Left renal cortex interstitium (tissue), 4 donors: ENCODE data around the gene CHMP6. TPM values are rescaled to one million over a fixed set of nuclear protein-coding genes. Genes with fewer than 3 reads are reported as not detected.
"Not testable (repeated sequence)": the region's sequence is repeated elsewhere in the genome, so short reads cannot be mapped to it uniquely, and the experiment has no call there.

Experiments
- DNase-seq, 4 donors: peaks; one replicate each; pipeline ENCODE4 v3.0.0-alpha.2; 2013; ENCODE audit warnings: low read depth in 4 of 4, low spot score in 2 of 4, missing footprints in 1 of 4
- polyA plus RNA-seq, 4 donors: library from polyadenylated mRNA; unstranded; fragments of 120-200 nt; gene quantifications; one replicate each; pipeline ENCODE4 v1.2.1, GENCODE V29; 2013; ENCODE audit not compliant: insufficient read length in 4 of 4

The CHMP6 gene
- polyA plus RNA-seq, 4 donors = 27.7 to 31.9 (median 29.2) TPM

DNA sequence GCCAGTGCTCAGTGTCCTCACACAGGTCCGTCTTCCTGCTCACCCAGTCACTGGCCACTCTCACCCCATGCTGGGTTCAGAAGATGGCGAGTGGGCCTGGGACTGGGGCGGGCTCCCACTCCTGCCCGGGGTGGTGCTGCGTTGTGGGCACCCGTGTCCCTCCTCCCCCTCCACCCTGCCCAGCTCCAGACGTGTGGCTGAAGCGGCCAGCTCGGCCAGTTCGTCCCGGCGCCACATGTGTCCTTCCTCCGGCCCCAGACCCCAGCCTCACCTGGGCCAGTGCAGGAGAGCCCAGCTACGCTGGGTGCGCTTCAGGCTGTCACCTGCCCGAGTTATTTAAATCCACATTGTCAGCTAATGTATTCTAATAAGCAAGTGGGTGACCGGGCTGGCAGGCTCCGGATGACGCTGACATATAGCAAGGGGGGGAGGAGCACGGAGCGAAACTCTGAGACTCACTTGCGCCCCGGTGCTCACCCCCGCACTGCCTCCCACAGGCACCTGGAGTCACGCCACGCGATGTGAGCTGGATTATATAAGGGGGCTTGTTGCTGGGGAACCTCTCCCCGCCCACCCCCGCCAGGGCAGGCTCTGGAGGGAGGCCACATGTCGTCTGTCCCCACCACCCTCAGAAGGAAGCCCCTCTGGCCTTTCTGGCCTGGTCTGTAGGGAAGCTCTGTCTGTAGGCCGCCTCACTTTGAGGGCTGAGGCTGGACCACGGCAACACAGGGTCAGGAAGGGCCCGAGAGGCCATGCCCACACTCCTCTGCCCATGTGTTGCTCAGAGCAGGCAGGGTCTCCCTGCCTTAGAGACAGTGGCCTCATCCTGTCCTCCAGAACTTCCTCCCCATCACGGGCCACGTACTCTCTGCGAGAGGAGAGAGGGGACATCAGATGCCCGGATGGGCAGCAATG is 36.2 kb downstream of the CHMP6 start:
- no peak for DNase-seq

DNA sequence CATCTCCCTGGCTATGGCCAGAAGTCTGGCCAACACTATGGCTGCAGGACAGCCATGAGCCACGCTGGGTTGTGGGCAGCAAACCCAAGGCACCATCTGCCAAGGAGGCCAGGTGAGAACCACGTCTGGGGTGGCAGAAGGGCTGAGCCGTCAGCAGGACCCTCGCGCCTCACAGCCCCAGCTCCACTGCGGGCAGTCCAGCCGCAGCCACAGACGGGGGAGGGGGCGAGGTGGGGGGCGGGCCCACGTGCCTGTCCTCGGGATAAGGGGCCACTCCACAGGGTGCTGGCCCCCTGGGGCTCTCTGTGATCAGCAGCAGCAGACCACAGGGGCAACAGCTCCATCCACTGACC is 36.8 kb downstream of the CHMP6 start:
- DNase-seq = no peak

DNA sequence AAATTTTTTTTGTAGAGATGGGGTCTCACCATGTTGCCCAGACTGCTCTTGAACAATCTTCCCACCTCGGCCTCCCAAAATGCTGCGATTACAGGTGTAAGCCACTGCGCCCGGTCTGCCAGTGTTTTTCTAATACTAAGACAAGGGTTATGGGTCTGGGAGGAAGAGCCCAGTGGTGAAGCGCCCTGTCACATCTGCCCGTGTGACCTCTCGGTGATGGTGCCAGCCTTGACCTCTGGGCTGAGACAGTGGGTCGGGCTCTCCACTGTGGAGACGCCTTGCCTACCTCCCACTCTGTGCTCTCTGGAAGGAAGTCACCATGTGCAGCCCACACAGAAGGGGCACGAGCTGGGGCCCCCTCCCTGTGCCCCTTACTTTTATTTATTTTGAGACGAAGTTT is 38.2 kb downstream of the CHMP6 start:
- no peak for DNase-seq

DNA sequence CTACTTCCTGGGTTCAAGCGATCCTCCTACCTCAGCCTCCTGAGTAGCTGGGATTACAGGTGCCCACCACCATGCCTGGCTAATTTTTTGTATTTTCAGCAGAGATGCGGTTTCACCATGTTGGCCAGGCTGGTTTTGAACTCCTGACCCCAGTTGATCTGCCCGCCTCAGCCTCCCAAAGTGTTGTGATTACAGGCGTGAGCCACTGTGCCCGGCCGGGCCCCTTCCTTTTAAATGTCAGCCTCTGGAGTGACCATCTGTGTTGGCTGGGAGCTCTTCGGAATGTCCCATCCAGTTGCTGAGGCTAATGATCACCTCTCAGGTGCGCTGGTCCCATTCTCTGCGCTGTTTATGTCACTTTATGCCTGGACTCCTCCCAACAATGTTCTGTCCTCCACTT is 38.7 kb downstream of the CHMP6 start:
- not testable (repeated sequence) for DNase-seq

DNA sequence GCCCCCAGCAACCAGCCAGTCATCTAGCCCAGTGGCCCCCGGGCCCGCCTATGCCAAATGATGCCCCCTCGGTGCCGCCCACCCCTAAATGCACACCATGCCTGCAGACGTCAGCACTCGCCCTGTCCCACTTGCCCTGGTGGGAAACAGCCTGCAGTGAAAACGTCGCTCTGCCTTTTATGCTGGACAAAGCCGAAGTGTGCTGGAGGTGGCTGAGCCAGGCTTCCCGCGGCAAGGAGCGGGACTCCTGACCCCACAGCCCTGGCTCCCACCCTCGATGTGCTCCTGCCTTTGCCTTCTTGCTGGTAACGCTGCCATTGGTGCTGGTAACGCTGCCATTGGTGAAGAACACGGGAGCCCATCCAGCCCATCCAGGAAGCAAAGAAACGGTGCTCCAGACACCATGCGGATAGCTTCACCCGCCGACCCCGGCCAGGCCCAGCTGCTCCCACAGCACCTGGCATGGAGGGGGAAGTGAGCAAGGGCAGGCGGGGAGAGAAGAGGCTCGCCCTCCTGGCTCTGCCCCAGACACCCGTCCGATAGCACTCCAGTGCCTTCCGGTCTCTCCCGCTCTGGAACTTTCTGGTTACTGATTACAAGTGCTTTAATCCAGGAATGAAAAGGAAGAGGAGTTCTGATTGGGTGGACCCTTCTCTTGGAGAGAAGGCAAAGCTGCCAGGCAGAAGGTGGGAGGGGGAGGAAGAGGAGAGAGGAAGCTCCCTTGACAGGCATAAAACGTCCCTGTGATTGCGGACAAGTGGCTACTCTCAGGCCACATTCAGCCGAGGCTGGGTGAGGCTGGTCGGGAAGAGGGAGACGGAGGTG is 39.3 kb downstream of the CHMP6 start:
- no peak for DNase-seq

DNA sequence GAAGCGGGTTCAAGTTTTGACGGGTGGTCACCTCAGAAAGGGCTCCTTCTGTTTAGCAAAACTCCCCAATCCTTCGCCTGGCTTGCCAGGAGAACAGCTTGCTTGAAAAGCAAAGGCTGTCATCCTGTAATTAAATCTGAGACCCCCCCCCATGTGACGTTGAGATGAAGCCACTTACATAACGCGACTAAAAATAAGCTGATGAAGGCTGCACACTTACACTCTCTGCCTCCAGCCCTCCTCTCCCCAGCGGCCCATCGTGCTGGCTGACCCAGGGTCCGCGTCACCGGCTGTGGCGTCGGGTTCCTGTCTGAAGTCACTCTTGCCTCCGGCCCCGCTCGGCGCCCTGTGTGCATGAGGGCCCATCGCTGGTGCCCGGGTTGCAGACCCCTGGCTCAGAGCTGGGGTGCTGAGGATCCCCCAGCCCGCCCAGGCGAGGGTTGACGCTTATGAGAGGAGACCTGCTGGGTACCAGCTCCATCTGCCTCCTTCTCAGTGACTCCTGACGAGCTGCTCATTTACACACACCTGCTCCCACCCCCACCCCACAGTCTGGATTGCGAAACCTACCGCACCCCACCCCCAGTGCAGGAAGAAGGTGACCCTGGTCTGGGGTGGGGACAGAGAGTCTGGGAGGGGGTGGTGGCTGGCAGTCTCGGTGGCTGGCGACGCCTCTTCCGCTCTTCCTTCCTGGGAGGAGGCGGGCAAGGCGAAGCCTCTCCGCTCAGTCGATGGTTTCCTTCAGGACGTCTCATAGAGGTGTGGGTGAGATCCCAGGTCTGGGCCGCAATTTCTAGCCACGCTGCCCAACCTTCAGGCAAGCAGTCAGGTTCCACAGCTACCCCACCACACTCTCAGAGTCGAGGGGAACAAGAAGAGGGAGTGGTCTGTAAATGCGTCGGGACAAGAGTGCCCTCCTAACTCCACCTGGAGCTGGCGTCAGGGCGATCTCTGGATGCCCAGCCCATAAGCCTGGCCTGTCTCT is 40.2 kb downstream of the CHMP6 start:
- DNase-seq = no peak

DNA sequence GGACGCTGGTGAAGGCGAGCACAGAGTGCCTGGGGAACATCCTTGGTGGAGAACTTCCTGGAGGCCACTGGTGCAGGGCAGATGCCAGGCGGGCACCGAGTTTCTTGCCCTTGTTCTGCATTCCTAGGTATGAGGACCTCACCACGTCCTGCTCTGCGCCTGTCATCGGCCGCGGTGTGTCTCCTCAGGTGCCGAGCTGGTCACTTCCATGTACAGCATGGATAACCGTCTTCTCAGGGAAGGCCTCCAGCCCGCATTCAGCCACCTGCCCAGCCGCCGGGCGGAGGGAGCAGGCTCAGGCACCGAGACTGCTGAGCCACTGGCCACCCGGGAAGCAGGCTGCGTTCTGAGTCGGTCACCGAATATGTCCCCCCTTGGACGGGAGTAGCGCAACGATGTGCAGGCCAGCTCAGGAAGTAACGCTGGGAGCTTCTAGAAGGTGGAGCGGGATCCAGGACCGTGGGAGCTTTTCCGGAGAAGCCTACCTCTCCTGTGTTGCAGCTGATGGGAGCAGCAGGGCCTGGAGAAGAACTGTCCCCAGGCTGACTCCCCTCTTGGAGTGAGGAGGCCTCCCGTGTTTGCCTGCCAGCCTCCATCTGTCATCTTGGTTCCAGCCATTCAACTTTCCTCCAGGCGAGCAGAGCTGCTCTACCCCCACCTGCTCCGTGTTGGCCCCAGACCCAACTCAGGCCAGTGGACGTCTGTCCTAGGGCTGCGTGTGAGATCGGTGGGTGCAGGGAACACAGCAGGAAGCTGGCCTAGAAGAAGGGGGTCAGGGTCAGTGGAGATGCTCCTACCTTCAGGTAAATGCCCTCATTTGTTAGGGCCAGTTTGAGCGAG is 41.2 kb downstream of the CHMP6 start:
- no peak for DNase-seq

DNA sequence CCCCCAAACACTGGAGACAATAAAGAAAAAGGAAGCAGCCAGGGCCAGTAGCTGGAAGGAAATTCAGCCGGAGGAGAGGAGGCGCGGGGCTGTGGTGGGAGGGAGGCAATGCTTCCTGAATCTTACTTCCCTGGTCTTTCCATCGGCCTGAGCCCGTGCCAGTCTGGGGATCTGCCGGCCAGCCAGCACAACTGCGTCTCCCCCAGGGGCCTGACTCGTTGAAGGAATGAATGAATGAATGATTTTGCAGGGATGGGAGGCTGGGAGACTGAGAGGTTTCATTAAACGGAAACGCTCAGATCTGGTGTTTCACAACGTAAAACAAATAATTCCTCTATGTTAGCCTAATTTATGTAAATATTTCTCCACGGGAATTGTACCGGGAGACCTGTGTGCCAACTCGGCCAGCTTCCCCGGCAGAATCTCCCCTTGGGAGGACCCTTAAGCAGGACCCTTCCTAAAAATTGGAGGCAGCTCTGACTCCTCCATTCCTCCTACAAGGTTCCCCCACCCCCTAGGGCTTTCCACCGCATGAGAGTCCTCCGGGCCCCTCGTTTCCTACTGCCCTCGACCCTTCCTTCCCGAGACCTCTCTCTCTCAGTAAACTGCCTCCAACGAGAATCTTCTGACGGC is 42.0 kb downstream of the CHMP6 start:
- DNase-seq = no peak

DNA sequence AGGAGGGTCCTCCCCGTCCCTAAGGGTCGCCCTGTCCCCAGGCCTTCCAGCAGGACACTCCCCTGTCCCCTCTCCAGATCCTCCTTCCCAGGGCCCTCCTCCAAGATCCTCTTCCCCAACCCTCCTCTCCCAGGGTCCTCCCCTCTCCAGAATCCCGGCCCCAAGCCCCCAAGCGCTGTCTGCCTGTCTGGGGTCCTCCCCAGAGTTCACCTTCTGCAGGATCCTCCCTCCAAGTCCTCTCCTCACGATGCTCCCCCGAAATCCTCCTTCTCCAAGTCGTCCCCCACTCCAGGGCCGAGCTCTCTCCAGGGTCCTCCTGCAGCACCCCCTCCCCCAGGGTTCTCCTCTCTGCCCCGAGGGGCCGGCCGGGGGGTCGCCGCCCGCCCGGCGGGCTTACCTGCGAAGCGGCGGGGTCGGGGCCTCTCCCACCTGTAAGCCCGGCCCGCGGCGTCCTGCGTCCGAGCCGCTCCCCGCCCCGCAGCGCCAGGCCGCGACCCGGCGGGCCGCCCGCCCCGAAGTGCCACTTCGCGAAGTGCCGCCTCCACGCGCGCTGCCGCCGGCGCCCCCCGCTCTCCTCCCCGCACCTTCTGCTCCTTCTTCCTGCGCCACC is 42.6 kb downstream of the CHMP6 start:
- DNase-seq = no peak

DNA sequence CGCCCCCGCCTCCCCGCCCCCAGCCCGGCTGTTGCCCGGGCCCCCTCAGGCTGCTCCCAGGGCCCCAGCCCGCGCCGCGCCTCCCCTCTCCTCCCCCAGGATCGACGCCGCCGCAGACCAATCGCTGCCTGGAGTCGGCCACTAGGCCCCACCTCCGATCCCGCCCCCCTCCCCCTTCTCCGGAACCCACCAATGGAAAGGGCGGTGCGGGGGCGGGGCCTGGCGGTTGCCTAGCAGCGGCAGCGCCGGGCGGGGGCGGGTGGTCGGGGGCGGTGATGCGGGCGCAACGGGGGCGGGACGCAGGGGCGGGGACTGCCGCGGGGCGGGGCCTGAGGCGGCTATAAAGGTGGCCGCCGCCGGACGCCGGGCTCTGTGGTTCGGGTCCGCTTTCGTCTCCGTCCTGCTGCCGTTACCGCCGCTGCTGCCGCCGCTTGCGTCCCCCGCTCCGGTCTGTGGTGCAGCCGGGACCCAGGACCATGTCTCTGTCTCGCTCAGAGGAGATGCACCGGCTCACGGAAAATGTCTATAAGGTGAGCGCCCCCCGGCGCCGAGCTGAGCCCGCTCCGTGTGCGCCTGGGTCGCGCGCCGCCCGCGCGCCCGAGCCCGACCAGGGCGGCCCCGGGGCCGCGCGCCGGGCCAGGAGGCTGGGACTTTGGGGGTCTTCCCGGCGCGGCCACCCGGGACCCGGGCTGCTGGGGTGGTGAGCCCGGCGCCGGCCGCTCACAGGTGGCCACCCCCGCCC is 43.3 kb downstream of the CHMP6 start, which contains the start of gene BAIAP2:
Gene BAIAP2, plus strand, starts transcription at position 373 of the 742 bp plus-strand sequence. Its CDS starts 104 bp downstream, at position 477.
- DNase-seq = peak in 3 of 4 donors; percentile 77 to 86 (median 83)

DNA sequence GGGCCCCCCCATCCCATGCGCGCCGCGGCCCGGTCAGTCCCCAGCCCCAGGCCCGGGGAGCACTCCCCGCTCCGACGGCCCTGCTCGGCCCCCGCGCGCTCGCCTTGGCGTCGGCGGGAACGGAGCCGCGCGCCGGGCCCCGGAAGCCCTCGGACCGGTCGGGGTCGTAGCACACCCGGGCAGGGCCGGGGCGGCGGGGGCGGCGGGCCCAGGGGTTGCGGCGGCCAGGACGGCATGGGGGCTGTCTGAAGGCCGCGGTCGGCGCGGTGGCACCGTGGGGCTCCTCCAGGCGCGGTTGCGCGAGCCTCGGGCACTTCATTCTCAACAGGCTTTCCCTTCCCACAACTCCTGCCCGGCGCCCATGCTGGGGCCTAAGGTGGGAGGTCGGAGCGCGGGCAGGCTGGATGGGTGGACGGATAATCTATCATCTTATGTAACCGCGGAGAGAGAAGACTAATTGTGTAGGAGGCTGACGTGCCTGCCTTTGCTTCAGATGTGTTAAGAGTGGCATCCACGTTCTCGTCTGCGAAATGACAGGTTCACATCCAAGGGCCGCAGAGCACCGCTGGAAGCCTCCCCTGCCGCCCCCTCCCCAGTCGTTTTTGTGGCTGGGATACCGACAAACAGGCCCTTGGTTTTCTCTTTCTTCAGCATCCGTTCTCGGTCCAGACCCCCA is 44.0 kb downstream of the CHMP6 start:
- DNase-seq = no peak

DNA sequence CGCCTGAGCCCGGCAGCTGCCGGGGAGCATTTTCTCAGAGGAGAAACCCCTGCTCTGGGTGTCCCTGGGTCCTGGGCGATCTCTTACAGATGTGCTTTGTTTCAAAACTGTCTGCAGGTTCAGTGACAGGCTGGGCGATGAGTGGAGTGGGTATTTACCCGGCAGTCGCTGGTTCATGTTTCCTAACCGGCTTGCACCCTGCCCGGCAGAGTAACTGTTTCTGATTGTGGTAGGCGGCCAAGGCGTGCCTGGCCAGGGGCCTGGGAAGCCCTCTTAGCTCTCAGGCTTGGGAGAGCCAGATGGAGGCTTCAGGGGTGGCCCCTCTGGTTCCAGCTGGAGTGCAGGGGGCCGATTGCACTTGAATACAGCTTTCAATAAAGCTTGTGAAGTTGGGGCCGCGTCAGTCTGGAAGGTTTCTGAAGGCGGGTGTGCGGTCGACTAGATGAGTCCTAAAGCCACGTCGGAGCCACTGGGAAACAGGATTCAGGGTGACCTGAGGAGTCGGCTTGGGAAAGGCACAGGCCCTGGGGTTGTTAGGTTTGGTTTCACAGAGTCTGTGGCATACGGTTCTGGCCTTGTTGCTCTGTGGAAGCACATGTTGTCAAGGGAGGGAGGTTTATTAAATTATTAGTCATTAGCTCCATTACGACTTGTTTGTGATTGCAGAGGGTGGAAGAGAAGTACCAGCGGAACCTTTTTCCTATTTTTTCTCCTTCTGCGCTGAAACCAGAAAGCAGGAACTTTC is 44.7 kb downstream of the CHMP6 start:
- no peak for DNase-seq

DNA sequence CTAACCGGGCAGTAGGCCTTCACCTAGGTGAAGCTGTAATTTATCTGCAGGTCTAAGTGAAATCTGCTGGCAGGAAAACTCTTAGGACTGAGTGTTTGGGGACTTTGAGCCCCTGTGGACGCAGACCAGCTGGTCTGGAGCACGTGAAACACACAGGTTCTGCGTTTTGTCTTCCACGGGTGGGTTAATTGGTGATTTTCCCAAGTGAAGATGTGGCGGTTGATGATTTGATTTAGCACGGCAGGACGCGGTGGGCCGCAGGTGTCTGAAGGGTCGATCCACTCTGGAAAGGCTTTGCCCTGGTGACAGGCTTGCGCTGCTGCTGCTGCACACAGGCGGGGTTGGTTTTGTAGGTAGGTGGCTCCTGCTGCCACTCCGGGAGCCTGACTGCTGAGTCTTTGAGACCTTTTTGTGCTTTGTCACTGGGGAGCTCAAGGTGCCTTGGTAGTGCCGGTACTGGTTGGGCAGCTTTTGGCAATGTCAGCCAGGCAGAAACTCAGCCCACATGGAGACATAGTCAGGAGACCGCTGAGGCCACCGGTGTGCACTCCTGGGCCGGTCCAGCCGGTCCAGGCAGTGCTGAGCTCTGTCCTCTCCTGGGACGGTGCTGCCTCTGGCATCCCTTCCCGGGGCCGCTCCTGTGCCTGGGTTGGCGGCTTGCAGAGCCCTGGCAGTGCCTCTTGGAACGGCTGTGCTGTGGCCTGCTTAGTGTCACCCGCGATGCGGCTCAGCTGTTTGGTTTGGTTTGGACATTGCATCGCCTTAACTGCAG is 45.6 kb downstream of the CHMP6 start:
- no peak for DNase-seq

DNA sequence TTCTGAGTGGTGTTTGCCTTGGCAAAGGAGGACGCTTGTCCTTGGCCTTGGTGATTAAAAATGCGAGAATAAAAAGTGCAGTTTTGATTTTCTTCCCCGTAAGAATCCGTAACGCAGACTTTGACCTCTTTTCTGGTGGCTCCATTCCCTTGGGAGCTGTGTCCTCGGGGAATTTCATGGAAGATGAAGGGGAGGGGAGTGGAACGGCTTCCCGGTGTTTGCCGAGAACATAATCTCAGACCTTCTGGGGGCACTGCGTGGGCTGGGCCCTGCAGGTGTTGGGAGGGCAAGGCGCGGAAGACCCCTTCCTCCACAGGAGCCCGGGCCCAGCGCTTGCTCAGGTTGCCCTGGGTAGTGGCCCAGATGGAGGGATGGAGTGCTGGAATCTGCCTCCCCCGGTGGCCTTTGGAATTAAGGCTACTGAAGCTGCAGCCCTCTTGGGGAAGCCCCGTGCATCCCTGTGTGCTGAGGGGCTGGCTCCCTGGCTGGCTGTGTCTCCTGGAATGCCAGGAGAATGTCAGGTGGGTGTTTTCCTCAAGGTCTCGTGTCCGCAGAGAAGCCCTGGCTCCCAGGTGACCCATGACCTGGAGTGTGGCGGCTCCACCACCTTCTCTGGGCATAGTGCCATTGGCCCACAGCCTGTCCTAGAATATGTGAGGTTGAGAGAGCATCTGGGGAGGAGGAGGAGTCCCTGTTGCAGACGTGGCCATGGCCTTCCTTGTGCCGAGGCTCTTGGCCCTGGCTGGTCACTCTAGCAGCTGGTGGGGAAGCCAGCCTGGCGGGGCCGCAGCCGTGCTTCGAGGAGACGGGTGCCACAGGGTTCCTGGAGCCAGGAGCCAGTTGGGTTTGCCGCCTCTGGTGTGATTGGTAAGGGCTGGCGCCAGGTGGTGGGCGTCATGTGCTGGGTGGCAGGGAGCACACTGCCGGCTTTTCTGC is 46.4 kb downstream of the CHMP6 start:
- no peak for DNase-seq

DNA sequence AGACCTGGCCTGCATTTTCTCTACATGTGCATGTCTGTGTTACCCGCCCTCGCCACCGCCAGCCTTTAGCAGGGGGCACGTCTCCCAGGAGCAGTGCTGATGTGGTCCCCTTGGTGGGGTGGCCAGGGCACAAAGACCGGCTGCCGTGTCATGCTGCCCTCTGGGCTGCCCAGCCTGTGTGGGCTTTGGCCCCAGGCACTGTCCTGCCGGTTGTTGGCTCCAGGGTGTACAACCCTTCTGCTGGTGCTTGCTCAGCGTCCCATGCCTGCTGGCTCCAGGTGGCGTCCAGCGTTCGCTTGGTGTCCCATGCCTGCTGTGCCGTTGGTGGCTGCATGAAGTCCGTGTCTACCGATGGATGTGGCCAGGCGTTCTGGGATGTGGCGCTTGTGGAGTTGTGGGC is 47.5 kb downstream of the CHMP6 start:
- DNase-seq = no peak
